DND-41 (cell line): ENCODE data around the gene KLHL10.
A peak's percentile ranks its signal among the peaks of the same experiment; 100 is the strongest.

ENCODE experiments used
- ATAC-seq: fragments of 200-7000 bp; cut with Tn5 transposase; 3 replicates; pipeline ENCODE4 v1.9.1; 2021; ENCODE audit warnings: low read depth; ENCODE audit not compliant: insufficient read depth
- DNase-seq: peaks from one replicate; pipeline ENCODE4 v3.0.0-alpha.2; 2020
- H2AFZ ChIP-seq: 2 replicates; pipeline ENCODE4 v1.6.0; 2012; ENCODE audit warnings: low read depth, low read length
- H3K27ac ChIP-seq: 2 replicates; pipeline ENCODE4 v1.5.1; 2012; ENCODE audit warnings: low read length, inconsistent platforms
- H3K27me3 ChIP-seq: fragments of 200-600 bp; sonication (generic); 2 replicates; pipeline ENCODE4 v1.6.0; 2012; ENCODE audit warnings: low read length, mild to moderate bottlenecking, inconsistent platforms; ENCODE audit not compliant: insufficient read depth, poor library complexity
- H3K36me3 ChIP-seq: 2 replicates; pipeline ENCODE4 v1.5.1; 2012; ENCODE audit warnings: low read length, inconsistent platforms; ENCODE audit not compliant: insufficient read depth
- H3K4me1 ChIP-seq: 2 replicates; pipeline ENCODE4 v1.5.1; 2012; ENCODE audit warnings: mild to moderate bottlenecking, low read length; ENCODE audit not compliant: insufficient read depth
- H3K4me2 ChIP-seq: 2 replicates; pipeline ENCODE4 v1.6.0; 2012; ENCODE audit warnings: mild to moderate bottlenecking, moderate library complexity, low read length, inconsistent platforms; ENCODE audit not compliant: insufficient read depth
- H3K4me3 ChIP-seq, 2 experiments: fragments of 200-600 bp in 1 of 2; shearing (Covaris generic) in 1 of 2; 2 replicates each; pipeline ENCODE4 v1.5.1; 2012 to 2016; ENCODE audit warnings: inconsistent platforms in 2 of 2, low read length in 2 of 2, mild to moderate bottlenecking in 2 of 2, low read depth in 1 of 2, moderate library complexity in 1 of 2
- H3K79me2 ChIP-seq: 2 replicates; pipeline ENCODE4 v1.6.0; 2012; ENCODE audit warnings: low read length, inconsistent platforms; ENCODE audit not compliant: insufficient read depth
- H3K9ac ChIP-seq: 2 replicates; pipeline ENCODE4 v1.6.0; 2012; ENCODE audit warnings: low read depth, mild to moderate bottlenecking, inconsistent platforms, low read length, moderate library complexity
- H3K9me3 ChIP-seq: 2 replicates; pipeline ENCODE4 v1.5.1; 2012; ENCODE audit warnings: low read length, moderate library complexity, mild to moderate bottlenecking, inconsistent platforms; ENCODE audit not compliant: insufficient read depth, severe bottlenecking
- H4K20me1 ChIP-seq: 2 replicates; pipeline ENCODE4 v1.6.0; 2012; ENCODE audit warnings: low read length; ENCODE audit not compliant: insufficient read depth
- CTCF ChIP-seq: IDR thresholded peaks from 2 replicates; pipeline ENCODE4 v1.5.1; 2012; ENCODE audit warnings: borderline replicate concordance, low read length, moderate library complexity, mild to moderate bottlenecking; ENCODE audit not compliant: poor library complexity, severe bottlenecking; ENCODE audit errors: extremely low read depth
- EZH2 ChIP-seq: IDR thresholded peaks from 3 replicates; pipeline ENCODE4 v1.6.1; 2012; ENCODE audit warnings: borderline replicate concordance, low read depth, mild to moderate bottlenecking, moderate library complexity, low read length, inconsistent platforms; ENCODE audit not compliant: severe bottlenecking

The KLHL10 gene

DNA sequence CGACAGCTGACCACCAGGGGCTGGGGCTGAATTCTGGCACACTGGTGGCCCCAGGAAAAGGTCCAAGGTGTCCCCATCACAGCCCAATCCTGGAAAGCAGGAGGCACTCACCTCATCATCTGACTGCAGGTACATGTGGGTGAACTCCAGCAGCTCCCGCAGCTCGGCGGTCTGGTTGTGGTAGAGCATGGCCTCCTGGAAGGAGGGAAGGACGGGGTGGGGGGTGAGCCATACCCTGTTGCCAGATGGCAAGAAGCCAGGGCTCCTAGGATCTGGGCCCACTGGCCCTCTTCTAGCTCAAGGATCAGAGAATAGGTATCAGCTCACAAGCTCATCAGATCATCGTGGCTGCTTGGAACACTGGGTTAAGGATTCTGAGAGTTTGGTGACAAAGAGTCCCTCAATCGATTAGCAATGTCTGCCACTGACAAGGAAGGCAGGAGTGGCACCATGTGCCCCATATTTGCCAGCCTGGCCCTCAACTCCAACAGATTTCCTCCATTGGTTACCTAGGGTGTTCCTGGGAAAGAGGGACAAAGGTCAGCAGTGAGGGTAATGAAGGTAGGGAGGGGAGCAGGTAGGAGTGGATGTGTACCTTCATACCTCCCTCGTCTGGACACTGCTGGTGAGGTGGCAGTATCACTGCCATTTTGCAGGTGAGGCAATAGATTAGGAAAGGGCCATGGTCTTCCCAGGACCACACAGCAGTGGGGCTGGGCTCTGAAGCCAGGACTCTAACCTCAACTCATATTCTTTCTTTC, 30.8 kb upstream of the KLHL10 start:
- Histone ChIP-seq H3K79me2 (no peaks in the 10 kb centered on the region), H2AFZ (no peak overlapping the region), H4K20me1 (no peaks in the 10 kb centered on the region), H3K4me2 (no peak overlapping the region), H3K9ac (no peak overlapping the region), H3K27ac (no peak overlapping the region), H3K4me1 (peaks cover 13% of the 10 kb centered on the region), H3K27me3 (peaks cover 7% of the 10 kb centered on the region), H3K9me3 (no peaks in the 10 kb centered on the region), H3K4me3 (no peak overlapping the region), H3K36me3 (no peaks in the 10 kb centered on the region)
- no peak for ATAC-seq
- no peak for DNase-seq
- no peak for TF ChIP-seq CTCF
- TF ChIP-seq EZH2, result no peak

- TF ChIP-seq CTCF, result no peak
- TF ChIP-seq EZH2, result no peak
- Histone ChIP-seq H3K79me2 (no peaks in the 10 kb centered on the region), H2AFZ (peak overlapping the region; percentile 70), H3K36me3 (no peaks in the 10 kb centered on the region), H3K4me1 (peaks cover 18% of the 10 kb centered on the region), H3K27ac (no peak overlapping the region), H3K4me2 (peak overlapping the region; percentile 82), H3K9ac (peak overlapping the region; percentile 58), H3K9me3 (no peaks in the 10 kb centered on the region), H4K20me1 (no peaks in the 10 kb centered on the region), H3K27me3 (peaks cover 21% of the 10 kb centered on the region), H3K4me3 (peak overlapping the region; percentile 9 to 67; a peak in 3 of 4 replicates)
- DNase-seq (no peak), ATAC-seq (0 out of 3 replicates have a peak, but pooled peaks have one; percentile 2)
Measured at GRCh38 chr17:41810659-41811548, 26.7 kb upstream of the KLHL10 start.

GRCh38 chr17:41811549-41812380, 25.9 kb upstream of the KLHL10 start, which contains the start of gene P3H4:
P3H4 (minus strand) TSS chr17:41811949; CDS start chr17:41811915, 34 bp downstream.
- ATAC-seq (peak; percentile 88), DNase-seq (peak; percentile 56)
- TF ChIP-seq CTCF (peak; percentile 58), EZH2 (peak; percentile 44)
- Histone ChIP-seq H3K4me2 (peak within 1 kb of the TSS; percentile 82), H3K9me3 (no peaks in the 10 kb centered on the region), H4K20me1 (no peaks in the 10 kb centered on the region), H3K27me3 (peaks cover 21% of the 10 kb centered on the region), H2AFZ (peak within 1 kb of the TSS; percentile 70), H3K27ac (no peak within 1 kb of the TSS), H3K4me1 (peaks cover 18% of the 10 kb centered on the region), H3K9ac (peak within 1 kb of the TSS; percentile 58), H3K36me3 (no peaks in the 10 kb centered on the region), H3K4me3 (peak within 1 kb of the TSS; percentile 30 to 67; a peak in 3 of 4 replicates), H3K79me2 (no peaks in the 10 kb centered on the region)
